Endothelial cell of umbilical vein (primary cell): ENCODE data around the gene CHAC1. TPM values are rescaled to one million over a fixed set of nuclear protein-coding genes. Genes with fewer than 3 reads are reported as not detected.
A peak's percentile ranks its signal among the peaks of the same experiment; 100 is the strongest.

Source experiments
- BruUV-seq: library from RNA; stranded (reverse); fragments of 400-500 nt; replicated peaks from 2 replicates; lab custom pipeline; 2021; lab: Mats Ljungman, UMichigan
- CTCF ChIA-PET: fragments of 300-600, 350-600 bp; sonication (Branson Sonifier 250); formaldehyde crosslinking; loops from one replicate; lab custom pipeline; 2021; ENCODE audit warnings: antibody characterized with exemption, inconsistent platforms; lab: Charles Lee
- POLR2A ChIA-PET: fragments of 300-600, 350-600 bp; sonication (Branson Sonifier 250); formaldehyde crosslinking; loops from one replicate; lab custom pipeline; 2021; ENCODE audit warnings: antibody characterized with exemption, inconsistent platforms; lab: Charles Lee
- DNase-seq: peaks from one replicate; pipeline ENCODE4 v3.0.0-alpha.2; 2011; ENCODE audit warnings: low read depth, low spot score
- FAIRE-seq: peaks from 2 replicates; lab custom pipeline; 2011; peaks lifted over from hg19 to GRCh38; lab: Jason Lieb, UNC
- H2AFZ ChIP-seq: 2 replicates; pipeline ENCODE4 v1.6.0; 2012; ENCODE audit warnings: low read depth, low read length, control low read depth, inconsistent platforms
- H3K27ac ChIP-seq: 2 replicates; pipeline ENCODE4 v1.5.1; 2011; ENCODE audit warnings: low read depth, mild to moderate bottlenecking, control low read depth, low read length, moderate library complexity; ENCODE audit not compliant: insufficient read depth
- H3K27me3 ChIP-seq, 2 experiments: 2 replicates each; pipeline versions ENCODE4 v1.6.0 to v1.6.1; 2011; ENCODE audit warnings: low read length in 2 of 2, mixed read lengths in 1 of 2; ENCODE audit not compliant: control insufficient read depth in 2 of 2, insufficient read depth in 2 of 2
- H3K36me3 ChIP-seq, 2 experiments: 2 replicates in 1 of 2; 3 replicates in 1 of 2; pipeline ENCODE4 v1.5.1; 2011; ENCODE audit warnings: low read length in 2 of 2, mild to moderate bottlenecking in 1 of 2, moderate library complexity in 1 of 2; ENCODE audit not compliant: control insufficient read depth in 2 of 2, insufficient read depth in 2 of 2; ENCODE audit errors: extremely low read depth in 1 of 2
- H3K4me1 ChIP-seq: 3 replicates; pipeline ENCODE4 v1.5.1; 2011; ENCODE audit warnings: mild to moderate bottlenecking, low read length; ENCODE audit not compliant: control insufficient read depth, insufficient read depth; ENCODE audit errors: extremely low read depth
- H3K4me2 ChIP-seq: 2 replicates; pipeline ENCODE4 v1.6.1; 2011; ENCODE audit warnings: low read length, control low read depth, mixed read lengths; ENCODE audit not compliant: insufficient read depth
- H3K4me3 ChIP-seq, 3 experiments: fragments of 200-600 bp in 1 of 3; sonication (generic), shearing (Covaris generic) in 1 of 3; replicated peaks in 1 of 3; 2 replicates each; pipeline ENCODE4 v1.5.1; 2011 to 2016; ENCODE audit warnings: control low read depth in 3 of 3, low read length in 3 of 3, mild to moderate bottlenecking in 2 of 3, inconsistent platforms in 1 of 3, low read depth in 1 of 3, moderate library complexity in 1 of 3; ENCODE audit not compliant: insufficient read depth in 1 of 3
- H3K79me2 ChIP-seq: 2 replicates; pipeline ENCODE4 v1.6.0; 2012; ENCODE audit warnings: low read length, inconsistent platforms; ENCODE audit not compliant: control insufficient read depth, insufficient read depth
- H3K9ac ChIP-seq: replicated peaks from 2 replicates; pipeline ENCODE3; 2011; ENCODE audit warnings: low read length, control low read depth; ENCODE audit not compliant: insufficient read depth; ENCODE audit errors: extremely low read depth
- H3K9me1 ChIP-seq: replicated peaks from 3 replicates; pipeline ENCODE4 v1.6.0; 2011; ENCODE audit warnings: mild to moderate bottlenecking, low read length; ENCODE audit not compliant: control insufficient read depth, insufficient read depth; ENCODE audit errors: extremely low read depth
- H3K9me3 ChIP-seq: replicated peaks from 2 replicates; pipeline ENCODE4 v1.5.1; 2012; ENCODE audit warnings: low read length, inconsistent platforms; ENCODE audit not compliant: control insufficient read depth, insufficient read depth
- H4K20me1 ChIP-seq: replicated peaks from 2 replicates; pipeline ENCODE3; 2011; ENCODE audit warnings: mild to moderate bottlenecking, low read length; ENCODE audit not compliant: control insufficient read depth, insufficient read depth; ENCODE audit errors: extremely low read depth
- EZH2 ChIP-seq: IDR thresholded peaks from 2 replicates; pipeline ENCODE4 v1.6.1; 2012; ENCODE audit warnings: borderline replicate concordance, low read depth, mild to moderate bottlenecking, moderate library complexity, low read length, inconsistent platforms; ENCODE audit not compliant: severe bottlenecking
- FOS ChIP-seq: IDR thresholded peaks from 2 replicates; pipeline ENCODE4 v1.6.1; 2011; ENCODE audit warnings: mild to moderate bottlenecking, low read length, moderate library complexity, borderline replicate concordance; ENCODE audit not compliant: insufficient read depth
- GATA2 ChIP-seq: IDR thresholded peaks from 2 replicates; pipeline ENCODE4 v1.7.0; 2011; ENCODE audit warnings: low read depth, mild to moderate bottlenecking, moderate library complexity, mixed read lengths, low read length; ENCODE audit not compliant: insufficient read length, insufficient read depth
- JUN ChIP-seq: IDR thresholded peaks from 2 replicates; pipeline ENCODE4 v1.6.1; 2011; ENCODE audit warnings: borderline replicate concordance, low read depth; ENCODE audit not compliant: insufficient read length, insufficient read depth
- MYC ChIP-seq: IDR thresholded peaks from one replicate; pipeline ENCODE4 v1.6.1; 2011; ENCODE audit warnings: mild to moderate bottlenecking, low read depth, low read length
- POLR2A ChIP-seq: IDR thresholded peaks from 2 replicates; pipeline ENCODE4 v1.6.1; 2012; ENCODE audit warnings: low read depth, mild to moderate bottlenecking, control low read depth, low read length
- POLR2AphosphoS5 ChIP-seq: IDR thresholded peaks from 2 replicates; pipeline ENCODE4 v1.6.1; 2012; ENCODE audit warnings: low read depth, mild to moderate bottlenecking, control low read depth, low read length, moderate library complexity; ENCODE audit not compliant: insufficient read depth
- dilution Hi-C: fragments of 300-500 bp; cut with MboI; formaldehyde crosslinking; loops from one replicate; pipeline ENCODE4 v1.15.0; 2019; ENCODE audit warnings: low sequenced_read_pairs; ENCODE audit not compliant: extremely low pct_ligation_motif_present
- intact Hi-C: fragments of 100-400 bp; cut with micrococcal nuclease; formaldehyde crosslinking; loops from one replicate; pipeline ENCODE4 v1.10.0; 2022
- polyA plus RNA-seq, 4 experiments: library from polyadenylated mRNA; depleted of rRNA in 3 of 4; stranded (reverse) in 3 of 4; unstranded in 1 of 4; fragments of >200 nt; gene quantifications; 2 replicates each; pipeline versions ENCODE4 v1.2.1 to v1.2.3, GENCODE V29; 2011 to 2012; ENCODE audit warnings: missing spikeins in 1 of 4
- total RNA-seq: library from RNA; stranded (reverse); gene quantifications from 2 replicates; pipeline ENCODE4 v1.2.3, GENCODE V29; 2021
- TF ChIP-seq, protein P1 (sequence below): IDR thresholded peaks from 2 replicates; pipeline ENCODE4 v1.6.1; 2011; ENCODE audit not compliant: insufficient read depth, insufficient read length
- TF ChIP-seq, protein P2 (sequence below), 2 donors: IDR thresholded peaks; 1 replicate in 1 of 2; 2 replicates in 1 of 2; pipeline ENCODE4 v1.5.1; 2011; ENCODE audit warnings: low read length in 2 of 2, mild to moderate bottlenecking in 2 of 2, moderate library complexity in 2 of 2, control low read depth in 1 of 2, inconsistent platforms in 1 of 2, low read depth in 1 of 2; ENCODE audit not compliant: insufficient read depth in 1 of 2; ENCODE audit errors: extremely low read depth in 1 of 2

CHAC1 gene
- total and polyA plus RNA-seq, 2 donors (not counting 3 experiments of a cell fraction or from before 2014, with no cell fraction given), result 4.6 to 25.7 TPM

GRCh38 chr15:40941528-40942336, 11.5 kb upstream of the CHAC1 start:
- Histone ChIP-seq H3K79me2 (no peaks in the 10 kb centered on the region), H3K36me3 (peaks cover 0 to 18% of the 10 kb centered on the region in 2 experiments), H4K20me1 (no peaks in the 10 kb centered on the region), H2AFZ (peak overlapping the region; percentile 55), H3K27me3 (no peaks in the 10 kb centered on the region), H3K27ac (peak overlapping the region; percentile 80), H3K4me1 (peaks cover 31% of the 10 kb centered on the region), H3K4me2 (peak overlapping the region; percentile 86), H3K4me3 (peak overlapping the region; percentile 24 to 46 (median 37)), H3K9ac (peak overlapping the region; percentile 86), H3K9me1 (no peaks in the 10 kb centered on the region), H3K9me3 (no peaks in the 10 kb centered on the region)
- FAIRE-seq (peak; percentile 90), DNase-seq (peak; percentile 88)
- ChIA-PET POLR2A (interaction anchor here (0.6 to 4.5 kb wide), 9 partner anchors 11 to 502 kb away, joined by 3 to 51 read pairs (median 6); partner anchors contain the start of genes CHAC1 and DLL4), CTCF (interaction anchor here (0.6 to 5.1 kb wide), 39 partner anchors 12 to 719 kb away, joined by 3 to 303 read pairs (median 5); partner anchors contain the start of genes CHAC1, DLL4, INO80 and MGA)
- no TSS peak for BruUV-seq
- peak; percentile 89 for TF ChIP-seq POLR2AphosphoS5
- TF ChIP-seq EZH2, result no peak
- TF ChIP-seq GATA2, result no peak
- TF ChIP-seq POLR2A, result peak; percentile 44
- peak; percentile 91 for TF ChIP-seq FOS
- TF ChIP-seq, protein P1, sequence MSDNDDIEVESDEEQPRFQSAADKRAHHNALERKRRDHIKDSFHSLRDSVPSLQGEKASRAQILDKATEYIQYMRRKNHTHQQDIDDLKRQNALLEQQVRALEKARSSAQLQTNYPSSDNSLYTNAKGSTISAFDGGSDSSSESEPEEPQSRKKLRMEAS, result peak; percentile 92
- TF ChIP-seq MYC, result peak; percentile 89
- TF ChIP-seq JUN, result peak; percentile 48
- TF ChIP-seq, protein P2, sequence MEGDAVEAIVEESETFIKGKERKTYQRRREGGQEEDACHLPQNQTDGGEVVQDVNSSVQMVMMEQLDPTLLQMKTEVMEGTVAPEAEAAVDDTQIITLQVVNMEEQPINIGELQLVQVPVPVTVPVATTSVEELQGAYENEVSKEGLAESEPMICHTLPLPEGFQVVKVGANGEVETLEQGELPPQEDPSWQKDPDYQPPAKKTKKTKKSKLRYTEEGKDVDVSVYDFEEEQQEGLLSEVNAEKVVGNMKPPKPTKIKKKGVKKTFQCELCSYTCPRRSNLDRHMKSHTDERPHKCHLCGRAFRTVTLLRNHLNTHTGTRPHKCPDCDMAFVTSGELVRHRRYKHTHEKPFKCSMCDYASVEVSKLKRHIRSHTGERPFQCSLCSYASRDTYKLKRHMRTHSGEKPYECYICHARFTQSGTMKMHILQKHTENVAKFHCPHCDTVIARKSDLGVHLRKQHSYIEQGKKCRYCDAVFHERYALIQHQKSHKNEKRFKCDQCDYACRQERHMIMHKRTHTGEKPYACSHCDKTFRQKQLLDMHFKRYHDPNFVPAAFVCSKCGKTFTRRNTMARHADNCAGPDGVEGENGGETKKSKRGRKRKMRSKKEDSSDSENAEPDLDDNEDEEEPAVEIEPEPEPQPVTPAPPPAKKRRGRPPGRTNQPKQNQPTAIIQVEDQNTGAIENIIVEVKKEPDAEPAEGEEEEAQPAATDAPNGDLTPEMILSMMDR (IDR thresholded peaks at IDR 0.05; ENCODE audit: extremely low read depth in 1 of 2, insufficient read depth in 1 of 2, low read depth in 1 of 2, low read length in 2 of 2), result peak; percentile 41 to 76
- intact Hi-C loops, result loop anchor here (1.0 to 10.0 kb wide), 9 partner anchors 11 to 291 kb away; partner anchors contain the start of genes CHAC1, CHP1, EXD1 and INO80
- dilution Hi-C loops, result no loop called here
